PFSK-1 (cell line): ENCODE measurements around the gene MRTFB.

ENCODE experiments used
- FOXP2 ChIP-seq: optimal IDR thresholded peaks from 2 replicates; pipeline ENCODE3; 2011; ENCODE audit warnings: borderline replicate concordance, control low read depth, inconsistent platforms; ENCODE audit not compliant: insufficient read depth; ENCODE audit errors: extremely low read length, extremely low read depth
- POLR2AphosphoS5 ChIP-seq: IDR thresholded peaks from 2 replicates; pipeline ENCODE4 v1.6.1; 2012; ENCODE audit warnings: low read depth, mild to moderate bottlenecking, control low read depth, low read length, moderate library complexity
- REST ChIP-seq, 2 experiments: IDR thresholded peaks; 2 replicates each; pipeline versions ENCODE4 v1.6.1 to v1.8.0; 2011 to 2012; ENCODE audit warnings: low read depth in 2 of 2, low read length in 2 of 2, control low read depth in 1 of 2, inconsistent platforms in 1 of 2, mild to moderate bottlenecking in 1 of 2, moderate library complexity in 1 of 2; ENCODE audit not compliant: insufficient read depth in 1 of 2
- SIN3A ChIP-seq: IDR thresholded peaks from 2 replicates; pipeline ENCODE4 v1.6.1; 2012; ENCODE audit warnings: mild to moderate bottlenecking, low read length, moderate library complexity, borderline replicate concordance; ENCODE audit not compliant: insufficient read depth
- TAF1 ChIP-seq: IDR thresholded peaks from 2 replicates; pipeline ENCODE4 v1.6.1; 2012; ENCODE audit warnings: low read length, control low read depth, borderline replicate concordance; ENCODE audit not compliant: insufficient read depth

The MRTFB gene

GRCh38 chr16:14236401-14236800 is 165.3 kb downstream of the MRTFB start:
- TF ChIP-seq SIN3A (no peak), REST (IDR thresholded peaks at IDR 0.05; ENCODE audit: insufficient read depth in 1 of 2, low read depth in 2 of 2, low read length in 2 of 2) (no peak), POLR2AphosphoS5 (no peak), FOXP2 (no peak), TAF1 (no peak)

GRCh38 chr16:14238756-14239155 is 167.6 kb downstream of the MRTFB start:
- TF ChIP-seq FOXP2 = no peak
- no peak for TF ChIP-seq TAF1
- TF ChIP-seq POLR2AphosphoS5 = no peak
- TF ChIP-seq REST (IDR thresholded peaks at IDR 0.05; ENCODE audit: insufficient read depth in 1 of 2, low read depth in 2 of 2, low read length in 2 of 2) = no peak
- TF ChIP-seq SIN3A = no peak

- TF ChIP-seq REST (IDR thresholded peaks at IDR 0.05; ENCODE audit: insufficient read depth in 1 of 2, low read depth in 2 of 2, low read length in 2 of 2) = no peak
- no peak for TF ChIP-seq SIN3A
- TF ChIP-seq FOXP2 = no peak
- TF ChIP-seq TAF1 = no peak
- no peak for TF ChIP-seq POLR2AphosphoS5
Observed at GRCh38 chr16:14239791-14240190, 168.7 kb downstream of the MRTFB start.

GRCh38 chr16:14240219-14240843 is 169.2 kb downstream of the MRTFB start:
- TF ChIP-seq FOXP2 (no peak), SIN3A (no peak), TAF1 (no peak), POLR2AphosphoS5 (no peak), REST (IDR thresholded peaks at IDR 0.05; ENCODE audit: insufficient read depth in 1 of 2, low read depth in 2 of 2, low read length in 2 of 2) (no peak)

GRCh38 chr16:14240964-14241363 is 169.8 kb downstream of the MRTFB start:
- TF ChIP-seq POLR2AphosphoS5 (no peak), SIN3A (no peak), FOXP2 (no peak), TAF1 (no peak), REST (IDR thresholded peaks at IDR 0.05; ENCODE audit: insufficient read depth in 1 of 2, low read depth in 2 of 2, low read length in 2 of 2) (no peak)
